ENCODE results near the gene RNFT2.

GRCh38 chr12:116799955-116800354 lies 61.8 kb downstream of the RNFT2 start:
- no peak for TF ChIP-seq CTCF (IDR thresholded peaks at IDR 0.05)
- no peak for TF ChIP-seq CREM (CRISPR knock-in tag; IDR thresholded peaks at IDR 0.05)
